Sigmoid colon (tissue), 7 donors: ENCODE results near the gene RASSF6. TPM values are rescaled to one million over a fixed set of nuclear protein-coding genes. Genes with fewer than 3 reads are reported as not detected.

Experiments used
- DNase-seq: peaks from one replicate; pipeline ENCODE4 v3.0.0-alpha.2; 2019
- H3K27ac ChIP-seq, 4 donors: fragments of 200-600 bp; sonication (generic); one replicate each; pipeline ENCODE4 v1.5.1; 2016 to 2019; ENCODE audit warnings: mild to moderate bottlenecking in 1 of 4
- H3K27me3 ChIP-seq, 3 donors: fragments of 200-600 bp; sonication (generic); one replicate each; pipeline ENCODE4 v1.5.1; 2019; ENCODE audit warnings: mild to moderate bottlenecking in 1 of 3
- H3K36me3 ChIP-seq, 4 donors: fragments of 200-600 bp; sonication (generic); one replicate each; pipeline ENCODE4 v1.5.1; 2016 to 2019
- H3K4me1 ChIP-seq, 4 donors: fragments of 200-600 bp; sonication (generic); one replicate each; pipeline ENCODE4 v1.5.1; 2017 to 2019
- H3K4me3 ChIP-seq, 4 donors: fragments of 200-600 bp; sonication (generic); one replicate each; pipeline ENCODE4 v1.5.1; 2017 to 2019; ENCODE audit warnings: mild to moderate bottlenecking in 2 of 4, moderate library complexity in 1 of 4
- H3K9me3 ChIP-seq, 4 donors: fragments of 200-600 bp in 3 of 4; sonication (generic) in 3 of 4; one replicate each; pipeline versions ENCODE4 v1.5.1 to v1.6.1; 2013 to 2019
- CTCF ChIP-seq, 4 experiments: fragments of 450-650 bp in 3 of 4; fragments of 200-600 bp in 1 of 4; IDR thresholded peaks; one replicate each; pipeline ENCODE4 v1.5.1; 2016 to 2019; ENCODE audit warnings: antibody characterized with exemption in 4 of 4, mild to moderate bottlenecking in 3 of 4, moderate library complexity in 2 of 4
- EP300 ChIP-seq, 4 donors: sonication (generic); formaldehyde crosslinking; IDR thresholded peaks; one replicate each; pipeline ENCODE4 v1.6.1; 2017; ENCODE audit warnings: antibody characterized with exemption in 4 of 4
- POLR2A ChIP-seq, 2 donors: fragments of 450-650 bp; IDR thresholded peaks; one replicate each; pipeline ENCODE4 v1.6.1; 2016; ENCODE audit warnings: antibody characterized with exemption in 2 of 2, mild to moderate bottlenecking in 2 of 2, moderate library complexity in 2 of 2
- POLR2AphosphoS5 ChIP-seq, 4 donors: sonication (generic); formaldehyde crosslinking; IDR thresholded peaks; one replicate each; pipeline ENCODE4 v1.6.1; 2017; ENCODE audit warnings: antibody characterized with exemption in 4 of 4
- WGBS, 2 donors: extraction: QIAGEN DNeasy Blood & Tissue Kit; methylation state at CpG; one replicate each; pipeline ENCODE4 v1.1.7; 2013; 5-methylcytosine and 5-hydroxymethylcytosine counted together
- intact Hi-C: fragments of 100-400 bp; cut with DNase I; formaldehyde crosslinking; loops from one replicate; pipeline ENCODE4 v1.15.1; 2023
- polyA plus RNA-seq, 3 donors: library from polyadenylated mRNA; stranded (reverse); fragments of 200-250 nt; gene quantifications; one replicate each; pipeline ENCODE4 v1.2.3, GENCODE V29; 2013
- total RNA-seq, 4 donors: library from RNA; depleted of rRNA; stranded (reverse); fragments of >200 nt; gene quantifications; one replicate each; pipeline ENCODE4 v1.1.0, GENCODE V29; 2016
- donor health status: healthy with polysubstance abuse.
- donor health status: Bipolar disorder and iron deficiency.
- donor health status: healthy.

The RASSF6 gene
- total and polyA plus RNA-seq, 7 donors, result under 0.01 to 30.1 (median 3.5) TPM; not detected in 1

DNA sequence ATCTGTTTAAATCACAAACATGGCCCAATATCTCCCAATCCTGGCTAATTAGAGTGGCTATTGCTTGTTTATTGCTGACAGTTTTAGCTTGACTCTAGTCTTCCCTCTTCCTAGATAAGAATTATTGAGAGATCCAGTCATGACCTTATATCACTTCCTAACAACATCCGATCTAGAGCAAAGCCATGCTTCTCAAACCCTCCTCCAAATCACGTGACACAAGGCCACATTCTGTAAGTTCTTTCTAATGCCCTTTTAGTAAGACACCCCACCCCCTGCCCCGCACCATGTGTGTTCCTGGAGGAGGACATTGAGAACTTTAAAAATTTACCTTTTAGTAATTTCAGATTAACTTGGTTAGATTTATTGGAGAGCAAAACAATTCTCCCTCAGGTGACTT, 40.6 kb upstream of the RASSF6 start:
- Histone ChIP-seq H3K4me3 (no peak overlapping the region), H3K27ac (no peak overlapping the region), H3K36me3 (no peaks in the 10 kb centered on the region), H3K4me1 (no peaks in the 10 kb centered on the region), H3K9me3 (no peaks in the 10 kb centered on the region), H3K27me3 (no peaks in the 10 kb centered on the region)
- no peak for DNase-seq
- WGBS, 2 donors, result 87 to 92% methylated on average over 3 of the region's 3 CpGs
- no peak for TF ChIP-seq POLR2A (IDR thresholded peaks at IDR 0.05)
- no peak for TF ChIP-seq EP300 (IDR thresholded peaks at IDR 0.05)
- TF ChIP-seq POLR2AphosphoS5 (IDR thresholded peaks at IDR 0.05), result no peak
- TF ChIP-seq CTCF (IDR thresholded peaks at IDR 0.05), result no peak
- intact Hi-C loops, result loop anchor here (5.0 kb wide), 2 partner anchors 71 to 261 kb away; no protein-coding TSS in a partner anchor

DNA sequence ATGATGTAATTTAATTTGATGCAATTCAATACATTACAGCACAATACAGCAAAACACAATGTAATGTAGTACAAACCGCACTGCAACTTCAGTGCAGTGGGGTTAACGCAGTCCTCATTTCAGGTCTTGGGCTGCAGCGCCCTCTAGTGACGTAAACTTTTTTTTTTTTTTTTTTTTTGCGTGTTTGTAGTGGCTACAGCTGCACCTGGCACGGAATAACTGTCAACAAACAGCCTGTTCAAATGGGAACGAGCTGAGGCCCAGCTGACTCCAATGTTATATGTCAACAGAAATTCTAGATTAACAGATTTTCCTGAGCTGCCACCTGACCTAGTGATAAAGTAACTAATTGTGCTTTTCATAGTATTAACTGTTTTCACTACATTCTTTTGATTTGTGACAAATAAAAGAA, 33.5 kb upstream of the RASSF6 start:
- Histone ChIP-seq H3K36me3 (no peaks in the 10 kb centered on the region), H3K27me3 (no peaks in the 10 kb centered on the region), H3K4me1 (no peaks in the 10 kb centered on the region), H3K27ac (no peak overlapping the region), H3K9me3 (no peaks in the 10 kb centered on the region), H3K4me3 (no peak overlapping the region)
- 1 to 2% methylated on average over 7 of the region's 7 CpGs for WGBS, 2 donors
- TF ChIP-seq CTCF (IDR thresholded peaks at IDR 0.05), result peak in 3 of 4 experiments; percentile 38 to 65 (median 64)
- TF ChIP-seq POLR2AphosphoS5 (IDR thresholded peaks at IDR 0.05), result no peak
- no peak for TF ChIP-seq EP300 (IDR thresholded peaks at IDR 0.05)
- TF ChIP-seq POLR2A (IDR thresholded peaks at IDR 0.05), result no peak
- intact Hi-C loops, result loop anchor here (2.0 to 5.0 kb wide), 3 partner anchors 61 to 341 kb away; no protein-coding TSS in a partner anchor
- DNase-seq, result no peak

DNA sequence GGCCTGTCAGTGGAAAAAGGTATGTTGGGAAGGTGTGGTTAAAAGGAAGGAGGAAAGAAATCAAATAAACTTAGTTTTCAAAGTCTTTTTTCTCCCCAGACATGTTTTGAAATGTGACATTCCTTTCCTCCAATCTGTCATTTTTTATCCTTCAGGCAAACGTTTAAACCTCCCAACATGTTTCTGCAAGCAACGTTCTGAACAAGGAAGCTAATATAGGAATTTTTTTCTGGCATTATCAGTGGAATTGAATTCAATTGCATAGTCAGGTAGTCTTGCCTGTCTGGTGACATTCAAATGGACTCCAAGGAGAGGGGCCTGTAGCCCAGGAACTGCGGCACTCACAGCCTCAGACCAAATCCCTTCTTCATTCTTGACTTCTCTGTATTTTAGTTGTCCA, 30.0 kb upstream of the RASSF6 start:
- H3K27ac ChIP-seq, result no peak overlapping the region
- H3K27me3 ChIP-seq, result no peaks in the 10 kb centered on the region
- no peaks in the 10 kb centered on the region for H3K9me3 ChIP-seq
- no peaks in the 10 kb centered on the region for H3K36me3 ChIP-seq
- H3K4me3 ChIP-seq, result no peak overlapping the region
- no peaks in the 10 kb centered on the region for H3K4me1 ChIP-seq
- TF ChIP-seq EP300 (IDR thresholded peaks at IDR 0.05), result no peak
- no peak for TF ChIP-seq CTCF (IDR thresholded peaks at IDR 0.05)
- no peak for TF ChIP-seq POLR2A (IDR thresholded peaks at IDR 0.05)
- no peak for DNase-seq
- WGBS, 2 donors, result 36 to 68% methylated on average over 3 of the region's 3 CpGs
- intact Hi-C loops, result loop anchor here (5.0 kb wide), 2 partner anchors 58 to 338 kb away; no protein-coding TSS in a partner anchor

DNA sequence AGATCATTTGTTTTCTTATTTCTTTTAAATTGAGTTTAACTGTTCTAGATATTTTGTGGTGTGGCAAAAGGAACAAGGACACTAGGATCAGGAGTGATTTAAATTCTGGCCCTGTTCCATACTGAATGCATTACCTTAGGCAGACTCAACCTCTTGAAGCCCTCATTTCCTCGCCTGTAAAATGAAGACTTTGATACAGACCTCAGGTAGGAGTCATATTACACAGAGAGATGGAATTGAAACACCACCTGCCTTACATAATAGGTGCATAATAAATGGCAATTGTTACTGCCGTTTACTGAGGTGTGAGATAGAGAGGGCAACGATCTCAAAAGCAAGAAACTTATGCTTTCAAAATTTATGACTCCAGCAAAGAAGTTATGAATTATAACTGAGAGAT, 28.2 kb upstream of the RASSF6 start:
- intact Hi-C loops, result no loop called here
- Histone ChIP-seq H3K4me3 (no peak overlapping the region), H3K9me3 (no peaks in the 10 kb centered on the region), H3K4me1 (no peaks in the 10 kb centered on the region), H3K36me3 (no peaks in the 10 kb centered on the region), H3K27ac (no peak overlapping the region), H3K27me3 (no peaks in the 10 kb centered on the region)
- no peak for DNase-seq
- TF ChIP-seq EP300 (IDR thresholded peaks at IDR 0.05) (no peak), POLR2A (IDR thresholded peaks at IDR 0.05) (no peak), CTCF (IDR thresholded peaks at IDR 0.05) (no peak), POLR2AphosphoS5 (IDR thresholded peaks at IDR 0.05) (no peak)
- 20 to 66% methylated on average over 3 of the region's 3 CpGs for WGBS, 2 donors

DNA sequence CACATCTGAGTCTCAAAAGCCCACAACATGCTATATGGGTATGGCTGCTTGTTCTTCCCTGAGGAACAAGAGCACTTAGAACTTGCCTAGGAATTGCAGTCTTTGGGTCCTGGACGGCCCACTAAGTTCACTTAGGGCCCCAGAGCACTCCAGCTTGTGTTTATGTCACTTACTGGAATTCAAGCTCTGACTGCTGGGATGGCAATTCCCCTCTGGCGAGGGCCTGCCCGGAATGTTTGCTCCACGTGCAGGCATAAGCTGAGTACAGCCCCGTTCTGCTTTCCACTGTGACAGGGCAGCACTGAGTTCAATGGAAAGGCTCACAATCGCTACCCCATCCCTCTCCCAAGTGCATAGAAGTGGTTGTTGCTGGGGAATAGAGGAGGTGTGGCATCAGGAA, 25.9 kb upstream of the RASSF6 start:
- intact Hi-C loops, result no loop called here
- Histone ChIP-seq H3K4me3 (no peak overlapping the region), H3K9me3 (no peaks in the 10 kb centered on the region), H3K4me1 (no peaks in the 10 kb centered on the region), H3K27ac (no peak overlapping the region), H3K36me3 (no peaks in the 10 kb centered on the region), H3K27me3 (no peaks in the 10 kb centered on the region)
- no peak for DNase-seq
- no peak for TF ChIP-seq CTCF (IDR thresholded peaks at IDR 0.05)
- 90 to 94% methylated on average over 6 of the region's 6 CpGs for WGBS, 2 donors
